Upper lobe of left lung (tissue), 6 donors: ENCODE data around the gene ADGRG1. TPM values are rescaled to one million over a fixed set of nuclear protein-coding genes. Genes with fewer than 3 reads are reported as not detected.

Experiments
- ATAC-seq, 2 donors: fragments of 200-7000 bp; cut with Tn5 transposase; one replicate each; pipeline ENCODE4 v1.9.1; 2022; ENCODE audit warnings: mild to moderate bottlenecking in 2 of 2, moderate library complexity in 2 of 2; ENCODE audit not compliant: low FRiP score in 2 of 2
- DNase-seq, 2 donors: peaks; one replicate each; pipeline ENCODE4 v3.0.0-alpha.2; 2019 to 2020
- H3K27ac ChIP-seq, 4 donors: fragments of 200-600 bp; sonication (generic); one replicate each; pipeline ENCODE4 v1.5.1; 2016 to 2019
- H3K27me3 ChIP-seq, 4 donors: fragments of 200-600 bp; sonication (generic); one replicate each; pipeline ENCODE4 v1.5.1; 2017 to 2019
- H3K36me3 ChIP-seq, 4 donors: fragments of 200-600 bp; sonication (generic); one replicate each; pipeline ENCODE4 v1.5.1; 2016 to 2019
- H3K4me1 ChIP-seq, 4 donors: fragments of 200-600 bp; sonication (generic); one replicate each; pipeline ENCODE4 v1.5.1; 2018 to 2019
- H3K4me3 ChIP-seq, 4 donors: fragments of 200-600 bp; sonication (generic); one replicate each; pipeline ENCODE4 v1.5.1; 2017 to 2019; ENCODE audit warnings: mild to moderate bottlenecking in 2 of 4, moderate library complexity in 1 of 4
- H3K9me3 ChIP-seq, 4 donors: fragments of 200-600 bp; sonication (generic); one replicate each; pipeline ENCODE4 v1.5.1; 2018 to 2019
- CTCF ChIP-seq, 6 experiments: fragments of 450-650 bp in 4 of 6; fragments of 200-600 bp in 2 of 6; sonication (generic) in 2 of 6; IDR thresholded peaks; one replicate each; pipeline ENCODE4 v1.5.1; 2016 to 2019; ENCODE audit warnings: antibody characterized with exemption in 6 of 6
- EP300 ChIP-seq, 4 donors: sonication (generic); formaldehyde crosslinking; IDR thresholded peaks; one replicate each; pipeline ENCODE4 v1.5.1; 2017; ENCODE audit warnings: antibody characterized with exemption in 4 of 4, control low read depth in 2 of 4
- POLR2A ChIP-seq, 4 donors: fragments of 450-650 bp; IDR thresholded peaks; one replicate each; pipeline ENCODE4 v1.5.1; 2016 to 2017; ENCODE audit warnings: antibody characterized with exemption in 4 of 4, mild to moderate bottlenecking in 2 of 4
- POLR2AphosphoS5 ChIP-seq, 2 donors: sonication (generic); formaldehyde crosslinking; IDR thresholded peaks; one replicate each; pipeline ENCODE4 v1.5.1; 2017; ENCODE audit warnings: antibody characterized with exemption in 2 of 2
- WGBS, 2 donors: methylation state at CpG; one replicate each; pipeline ENCODE4 v1.1.5; 2017 to 2018; 5-methylcytosine and 5-hydroxymethylcytosine counted together
- total RNA-seq, 6 donors: library from RNA; depleted of rRNA in 4 of 6; stranded (reverse); fragments of >200 nt in 4 of 6; gene quantifications; one replicate each; pipeline versions ENCODE4 v1.1.0 to v1.2.1, GENCODE V29; 2016 to 2021
- donor health status: DM: no; HTN: no; CAD: no; lungs with moderate emphysema.
- donor health status: DM: no; HTN: yes; CAD: no; lungs with severe emphysema.

The ADGRG1 gene
- total RNA-seq, 6 donors from 2014 or later = 34.6 to 89.3 (median 40.4) TPM

GRCh38 chr16:57690782-57691471, 62.5 kb downstream of the ADGRG1 start:
- DNase-seq (no peak), ATAC-seq (no peak)
- H3K4me1 ChIP-seq = peaks cover 0 to 10% (median 3%) of the 10 kb centered on the region in 4 donors
- no peak overlapping the region for H3K4me3 ChIP-seq
- H3K27ac ChIP-seq = peak overlapping the region in 1 of 4 donors; percentile 10
- 60 to 65% methylated on average over 3 to 4 of the region's 4 CpGs for WGBS, 2 donors
- H3K27me3 ChIP-seq = no peaks in the 10 kb centered on the region
- TF ChIP-seq CTCF (IDR thresholded peaks at IDR 0.05) (no peak), POLR2A (IDR thresholded peaks at IDR 0.05) (no peak), EP300 (IDR thresholded peaks at IDR 0.05) (no peak), POLR2AphosphoS5 (IDR thresholded peaks at IDR 0.05) (no peak)
- no peaks in the 10 kb centered on the region for H3K36me3 ChIP-seq
- no peaks in the 10 kb centered on the region for H3K9me3 ChIP-seq

- TF ChIP-seq EP300 (IDR thresholded peaks at IDR 0.05) (no peak), POLR2A (IDR thresholded peaks at IDR 0.05) (no peak), CTCF (IDR thresholded peaks at IDR 0.05) (no peak), POLR2AphosphoS5 (IDR thresholded peaks at IDR 0.05) (no peak)
- Histone ChIP-seq H3K36me3 (no peaks in the 10 kb centered on the region), H3K27ac (no peak overlapping the region), H3K4me1 (peaks cover 0 to 10% (median 3%) of the 10 kb centered on the region in 4 donors), H3K4me3 (no peak overlapping the region), H3K27me3 (no peaks in the 10 kb centered on the region), H3K9me3 (no peaks in the 10 kb centered on the region)
- ATAC-seq (no peak), DNase-seq (no peak)
- WGBS, 2 donors = 55 to 86% methylated on average over 2 of the region's 2 CpGs
These were observed 64.2 kb downstream of the ADGRG1 start for GRCh38 chr16:57692636-57693035.

GRCh38 chr16:57693550-57693949, 65.1 kb downstream of the ADGRG1 start:
- WGBS, 2 donors = 79 to 86% methylated on average over 4 of the region's 4 CpGs
- TF ChIP-seq POLR2A (IDR thresholded peaks at IDR 0.05) (no peak), CTCF (IDR thresholded peaks at IDR 0.05) (no peak), EP300 (IDR thresholded peaks at IDR 0.05) (no peak), POLR2AphosphoS5 (IDR thresholded peaks at IDR 0.05) (no peak)
- H3K27ac ChIP-seq = no peak overlapping the region
- H3K27me3 ChIP-seq = no peaks in the 10 kb centered on the region
- H3K9me3 ChIP-seq = no peaks in the 10 kb centered on the region
- H3K36me3 ChIP-seq = no peaks in the 10 kb centered on the region
- DNase-seq = no peak
- H3K4me3 ChIP-seq = no peak overlapping the region
- ATAC-seq = no peak
- H3K4me1 ChIP-seq = peaks cover 0 to 10% (median 3%) of the 10 kb centered on the region in 4 donors

- Histone ChIP-seq H3K9me3 (no peaks in the 10 kb centered on the region), H3K36me3 (no peaks in the 10 kb centered on the region), H3K4me3 (peak overlapping the region in 2 of 4 donors; percentile 29 to 30), H3K27me3 (no peaks in the 10 kb centered on the region), H3K27ac (peak overlapping the region in 1 of 4 donors; percentile 32), H3K4me1 (peaks cover 0 to 7% (median 3%) of the 10 kb centered on the region in 4 donors)
- WGBS, 2 donors = 56 to 63% methylated on average over 10 of the region's 10 CpGs
- ATAC-seq = no peak
- TF ChIP-seq CTCF (IDR thresholded peaks at IDR 0.05) (no peak), EP300 (IDR thresholded peaks at IDR 0.05) (no peak), POLR2AphosphoS5 (IDR thresholded peaks at IDR 0.05) (no peak), POLR2A (IDR thresholded peaks at IDR 0.05) (no peak)
- no peak for DNase-seq
These were observed 65.8 kb downstream of the ADGRG1 start for GRCh38 chr16:57694231-57694724.
